CD8-positive, alpha-beta memory T cell (primary cell): ENCODE measurements around the gene PLCG1. TPM values are rescaled to one million over a fixed set of nuclear protein-coding genes. Genes with fewer than 3 reads are reported as not detected.

Experiments
- CTCF ChIA-PET: fragments of 350-600 bp; sonication (Branson Sonifier 250); formaldehyde crosslinking; loops from one replicate; lab custom pipeline; 2021; ENCODE audit warnings: antibody characterized with exemption; lab: Charles Lee
- POLR2A ChIA-PET: fragments of 350-600 bp; sonication (Branson Sonifier 250); formaldehyde crosslinking; loops from one replicate; lab custom pipeline; 2021; ENCODE audit warnings: antibody characterized with exemption; lab: Charles Lee
- DNase-seq, 5 donors: peaks; one replicate each; pipeline versions ENCODE4 v3.0.0 to v3.0.0-alpha.2; 2020 to 2022; ENCODE audit warnings: mixed read lengths in 1 of 5
- H3K27ac ChIP-seq: one replicate; pipeline ENCODE4 v1.7.0; 2013; ENCODE audit warnings: low read depth, mild to moderate bottlenecking, low read length, moderate library complexity
- H3K27me3 ChIP-seq: 2 replicates; pipeline ENCODE4 v1.7.0; 2013; ENCODE audit warnings: low read length, mild to moderate bottlenecking; ENCODE audit not compliant: insufficient read depth, poor library complexity, severe bottlenecking
- H3K36me3 ChIP-seq: 2 replicates; pipeline ENCODE4 v1.7.0; 2013; ENCODE audit warnings: mild to moderate bottlenecking, low read length, moderate library complexity; ENCODE audit not compliant: insufficient read depth
- H3K4me1 ChIP-seq: 2 replicates; pipeline ENCODE4 v1.7.0; 2013; ENCODE audit warnings: mild to moderate bottlenecking, low read length, moderate library complexity; ENCODE audit not compliant: insufficient read depth
- H3K4me3 ChIP-seq: 2 replicates; pipeline ENCODE4 v1.7.0; 2013; ENCODE audit warnings: mild to moderate bottlenecking, low read length
- H3K9me3 ChIP-seq: 2 replicates; pipeline ENCODE4 v1.7.0; 2013; ENCODE audit warnings: mild to moderate bottlenecking, low read length
- H3K27ac Mint-ChIP-seq, 8 donors: one replicate each; pipeline ENCODE4 v1.8.0; 2020 to 2021; ENCODE audit warnings: mixed read lengths in 8 of 8, mild to moderate bottlenecking in 6 of 8, inconsistent platforms in 3 of 8, moderate library complexity in 3 of 8
- H3K27me3 Mint-ChIP-seq, 2 donors: one replicate each; pipeline ENCODE4 v1.8.0; 2020 to 2021; ENCODE audit warnings: mixed read lengths in 2 of 2, mild to moderate bottlenecking in 1 of 2, moderate library complexity in 1 of 2
- H3K36me3 Mint-ChIP-seq, 3 donors: one replicate each; pipeline ENCODE4 v1.8.0; 2020 to 2021; ENCODE audit warnings: mixed read lengths in 3 of 3, inconsistent platforms in 1 of 3, mild to moderate bottlenecking in 1 of 3
- H3K4me1 Mint-ChIP-seq, 3 donors: one replicate each; pipeline ENCODE4 v1.8.0; 2020 to 2021; ENCODE audit warnings: mixed read lengths in 3 of 3, inconsistent platforms in 1 of 3, mild to moderate bottlenecking in 1 of 3
- H3K4me3 Mint-ChIP-seq, 7 donors: one replicate each; pipeline ENCODE4 v1.8.0; 2020 to 2021; ENCODE audit warnings: mixed read lengths in 7 of 7, mild to moderate bottlenecking in 6 of 7, moderate library complexity in 4 of 7, inconsistent platforms in 2 of 7
- H3K9me3 Mint-ChIP-seq, 5 donors: one replicate each; pipeline ENCODE4 v1.8.0; 2020 to 2022; ENCODE audit warnings: mixed read lengths in 5 of 5, mild to moderate bottlenecking in 3 of 5, moderate library complexity in 2 of 5, inconsistent platforms in 1 of 5
- polyA plus RNA-seq: library from polyadenylated mRNA; unstranded; fragments of 300-500 nt; fragmentation: Illumina TruSeq; gene quantifications from one replicate; pipeline ENCODE4 v1.2.3, GENCODE V29; 2021
- total RNA-seq, 2 experiments: library from RNA; stranded (reverse); gene quantifications; one replicate each; pipeline ENCODE4 v1.2.3, GENCODE V29; 2021

Gene PLCG1
- total and polyA plus RNA-seq, 3 experiments from 2014 or later, result 73.5 to 108 (median 104) TPM

- no peaks in the 10 kb centered on the region for H3K9me3 Mint-ChIP-seq
- Histone ChIP-seq H3K9me3 (no peaks in the 10 kb centered on the region), H3K27ac (peak overlapping the region; percentile 4), H3K27me3 (no peaks in the 10 kb centered on the region), H3K4me3 (peak overlapping the region; percentile 85), H3K4me1 (peaks cover 80% of the 10 kb centered on the region), H3K36me3 (no peaks in the 10 kb centered on the region)
- CTCF ChIA-PET, result interaction anchor here (0.7 to 7.5 kb wide), 7 partner anchors 17 to 200 kb away, joined by 3 to 193 read pairs (median 7); no protein-coding TSS in a partner anchor
- H3K27me3 Mint-ChIP-seq, result peaks cover 0 to 2% of the 10 kb centered on the region in 2 donors
- peak overlapping the region; percentile 92 to 99 (median 95) for H3K27ac Mint-ChIP-seq
- peaks cover 0 to 13% (median 3%) of the 10 kb centered on the region in 3 donors for H3K36me3 Mint-ChIP-seq
- no peak for DNase-seq
- POLR2A ChIA-PET, result interaction anchor here (1.2 to 4.1 kb wide), 2 partner anchors 17 to 34 kb away, joined by 5 to 69 read pairs; no protein-coding TSS in a partner anchor
- H3K4me1 Mint-ChIP-seq, result peaks cover 78 to 82% (median 80%) of the 10 kb centered on the region in 3 donors
- peak overlapping the region; percentile 89 to 98 (median 94) for H3K4me3 Mint-ChIP-seq
These were observed 2.1 kb downstream of the PLCG1 start for GRCh38 chr20:41139227-41140093.

- Mint-ChIP-seq H3K27ac (peak overlapping the region; percentile 92 to 99 (median 95)), H3K4me3 (peak overlapping the region; percentile 89 to 98 (median 94)), H3K9me3 (no peaks in the 10 kb centered on the region), H3K4me1 (peaks cover 79 to 82% (median 80%) of the 10 kb centered on the region in 3 donors), H3K27me3 (peaks cover 0 to 2% of the 10 kb centered on the region in 2 donors), H3K36me3 (peaks cover 0 to 13% (median 3%) of the 10 kb centered on the region in 3 donors)
- Histone ChIP-seq H3K36me3 (no peaks in the 10 kb centered on the region), H3K4me3 (peak overlapping the region; percentile 85), H3K27ac (peak overlapping the region; percentile 44), H3K4me1 (peaks cover 80% of the 10 kb centered on the region), H3K27me3 (no peaks in the 10 kb centered on the region), H3K9me3 (no peaks in the 10 kb centered on the region)
- DNase-seq, result no peak
- POLR2A ChIA-PET, result interaction anchor here (1.2 to 4.9 kb wide), 3 partner anchors 16 to 34 kb away, joined by 4 to 51 read pairs (median 5); no protein-coding TSS in a partner anchor
- CTCF ChIA-PET, result interaction anchor here (1.5 to 8.1 kb wide), 4 partner anchors 9 to 198 kb away, joined by 5 to 71 read pairs (median 14); no protein-coding TSS in a partner anchor
These were observed 3.1 kb downstream of the PLCG1 start for GRCh38 chr20:41140226-41141133.

- H3K27ac Mint-ChIP-seq, result peak overlapping the region; percentile 92 to 99 (median 95)
- H3K9me3 Mint-ChIP-seq, result no peaks in the 10 kb centered on the region
- POLR2A ChIA-PET, result interaction anchor here (0.9 to 4.9 kb wide), 5 partner anchors 10 to 33 kb away, joined by 3 to 51 read pairs (median 5); no protein-coding TSS in a partner anchor
- Histone ChIP-seq H3K4me3 (peak overlapping the region; percentile 85), H3K36me3 (no peaks in the 10 kb centered on the region), H3K4me1 (peaks cover 80% of the 10 kb centered on the region), H3K27me3 (no peaks in the 10 kb centered on the region), H3K27ac (peak overlapping the region; percentile 44), H3K9me3 (no peaks in the 10 kb centered on the region)
- H3K4me3 Mint-ChIP-seq, result peak overlapping the region; percentile 89 to 98 (median 94)
- DNase-seq, result no peak
- H3K4me1 Mint-ChIP-seq, result peaks cover 79 to 82% (median 80%) of the 10 kb centered on the region in 3 donors
- CTCF ChIA-PET, result interaction anchor here (0.8 to 8.1 kb wide), 7 partner anchors 9 to 198 kb away, joined by 3 to 71 read pairs (median 5); no protein-coding TSS in a partner anchor
- peaks cover 0 to 11% (median 3%) of the 10 kb centered on the region in 3 donors for H3K36me3 Mint-ChIP-seq
- peaks cover 0 to 2% of the 10 kb centered on the region in 2 donors for H3K27me3 Mint-ChIP-seq
These were observed 3.9 kb downstream of the PLCG1 start for GRCh38 chr20:41141153-41141815.

- CTCF ChIA-PET, result interaction anchor here (0.8 to 8.1 kb wide), 7 partner anchors 11 to 197 kb away, joined by 3 to 71 read pairs (median 5); no protein-coding TSS in a partner anchor
- DNase-seq, result no peak
These were observed 4.9 kb downstream of the PLCG1 start for GRCh38 chr20:41142245-41142644.

GRCh38 chr20:41142919-41143318 is 5.6 kb downstream of the PLCG1 start:
- Mint-ChIP-seq H3K4me3 (peak overlapping the region; percentile 89 to 98 (median 94)), H3K27ac (peak overlapping the region; percentile 80 to 99 (median 94)), H3K9me3 (no peaks in the 10 kb centered on the region), H3K4me1 (peaks cover 92 to 94% (median 94%) of the 10 kb centered on the region in 3 donors), H3K36me3 (peaks cover 3 to 11% (median 4%) of the 10 kb centered on the region in 3 donors), H3K27me3 (peaks cover 0 to 2% of the 10 kb centered on the region in 2 donors)
- Histone ChIP-seq H3K4me3 (peak overlapping the region; percentile 85), H3K36me3 (no peaks in the 10 kb centered on the region), H3K4me1 (peaks cover 93% of the 10 kb centered on the region), H3K27me3 (no peaks in the 10 kb centered on the region), H3K27ac (peak overlapping the region; percentile 3), H3K9me3 (no peaks in the 10 kb centered on the region)
- peak; percentile 44 to 68 (median 46) for DNase-seq
- ChIA-PET CTCF (interaction anchor here (1.1 to 8.1 kb wide), 5 partner anchors 10 to 89 kb away, joined by 3 to 71 read pairs (median 20); no protein-coding TSS in a partner anchor), POLR2A (interaction anchor here (0.5 to 4.9 kb wide), 5 partner anchors 8 to 197 kb away, joined by 3 to 51 read pairs (median 5); no protein-coding TSS in a partner anchor)

More at GRCh38 chr20:41142245-41142644, 4.9 kb downstream of the PLCG1 start:
- H3K27ac Mint-ChIP-seq, result peak overlapping the region; percentile 92 to 99 (median 95)
- H3K4me3 ChIP-seq, result peak overlapping the region; percentile 85
- peak overlapping the region; percentile 3 for H3K27ac ChIP-seq
- H3K4me3 Mint-ChIP-seq, result peak overlapping the region; percentile 89 to 98 (median 94)
- H3K9me3 Mint-ChIP-seq, result no peaks in the 10 kb centered on the region
- no peaks in the 10 kb centered on the region for H3K27me3 ChIP-seq
- peaks cover 86 to 88% (median 87%) of the 10 kb centered on the region in 3 donors for H3K4me1 Mint-ChIP-seq
- H3K9me3 ChIP-seq, result no peaks in the 10 kb centered on the region
- POLR2A ChIA-PET, result interaction anchor here (0.6 to 4.9 kb wide), 5 partner anchors 9 to 197 kb away, joined by 3 to 51 read pairs (median 5); no protein-coding TSS in a partner anchor
- no peaks in the 10 kb centered on the region for H3K36me3 ChIP-seq
- H3K4me1 ChIP-seq, result peaks cover 86% of the 10 kb centered on the region
- peaks cover 3 to 11% (median 4%) of the 10 kb centered on the region in 3 donors for H3K36me3 Mint-ChIP-seq
- peaks cover 0 to 2% of the 10 kb centered on the region in 2 donors for H3K27me3 Mint-ChIP-seq

- Mint-ChIP-seq H3K4me3 (peak overlapping the region; percentile 89 to 98 (median 94)), H3K27ac (peak overlapping the region; percentile 80 to 99 (median 94)), H3K27me3 (peaks cover 0 to 4% of the 10 kb centered on the region in 2 donors), H3K4me1 (peaks cover 96 to 98% (median 98%) of the 10 kb centered on the region in 3 donors), H3K9me3 (no peaks in the 10 kb centered on the region), H3K36me3 (peaks cover 3 to 8% (median 4%) of the 10 kb centered on the region in 3 donors)
- Histone ChIP-seq H3K4me1 (peaks cover 97% of the 10 kb centered on the region), H3K9me3 (no peaks in the 10 kb centered on the region), H3K4me3 (peak overlapping the region; percentile 85), H3K27me3 (no peaks in the 10 kb centered on the region), H3K27ac (no peak overlapping the region), H3K36me3 (no peaks in the 10 kb centered on the region)
- ChIA-PET POLR2A (interaction anchor here (0.5 to 4.9 kb wide), 3 partner anchors 9 to 26 kb away, joined by 3 to 51 read pairs (median 6); no protein-coding TSS in a partner anchor), CTCF (interaction anchor here (1.0 to 8.1 kb wide), 4 partner anchors 8 to 196 kb away, joined by 3 to 71 read pairs (median 24); no protein-coding TSS in a partner anchor)
- no peak for DNase-seq
These were observed 6.0 kb downstream of the PLCG1 start for GRCh38 chr20:41143354-41143753.
